Urinary bladder (tissue), 4 donors: Measurements from ENCODE around the gene LYG1. TPM values are rescaled to one million over a fixed set of nuclear protein-coding genes. Genes with fewer than 3 reads are reported as not detected.
"Not testable (repeated sequence)": the region's sequence is repeated elsewhere in the genome, so short reads cannot be mapped to it uniquely, and the experiment has no call there.

Experiments
- DNase-seq: peaks from one replicate; pipeline ENCODE4 v3.0.0-alpha.2; 2015; ENCODE audit errors: extremely low spot score
- H3K27ac ChIP-seq: one replicate; pipeline ENCODE4 v1.5.1; 2013; ENCODE audit warnings: low read depth, mild to moderate bottlenecking, moderate library complexity
- H3K36me3 ChIP-seq: one replicate; pipeline ENCODE4 v1.6.1; 2013; ENCODE audit warnings: mild to moderate bottlenecking, moderate library complexity; ENCODE audit not compliant: insufficient read depth
- H3K4me1 ChIP-seq: one replicate; pipeline ENCODE4 v1.6.1; 2013; ENCODE audit warnings: mild to moderate bottlenecking, moderate library complexity; ENCODE audit not compliant: insufficient read depth
- H3K4me3 ChIP-seq: one replicate; pipeline ENCODE4 v1.5.1; 2013; ENCODE audit warnings: low read depth, low read length
- WGBS: extraction: QIAGEN DNeasy Blood & Tissue Kit; methylation state at CpG from one replicate; pipeline ENCODE4 v1.1.7; 2013; 5-methylcytosine and 5-hydroxymethylcytosine counted together
- polyA plus RNA-seq: library from polyadenylated mRNA; stranded (reverse); fragments of 200-250 nt; gene quantifications from one replicate; pipeline ENCODE4 v1.2.3, GENCODE V29; 2013
- total RNA-seq: library from RNA; depleted of rRNA; stranded (reverse); fragments of >200 nt; gene quantifications from one replicate; pipeline ENCODE4 v1.2.3, GENCODE V29; 2014
- donor health status: healthy with polysubstance abuse.
- donor health status: healthy.

LYG1 gene
- total and polyA plus RNA-seq, 2 donors: 0.79 to 1.5 TPM

DNA sequence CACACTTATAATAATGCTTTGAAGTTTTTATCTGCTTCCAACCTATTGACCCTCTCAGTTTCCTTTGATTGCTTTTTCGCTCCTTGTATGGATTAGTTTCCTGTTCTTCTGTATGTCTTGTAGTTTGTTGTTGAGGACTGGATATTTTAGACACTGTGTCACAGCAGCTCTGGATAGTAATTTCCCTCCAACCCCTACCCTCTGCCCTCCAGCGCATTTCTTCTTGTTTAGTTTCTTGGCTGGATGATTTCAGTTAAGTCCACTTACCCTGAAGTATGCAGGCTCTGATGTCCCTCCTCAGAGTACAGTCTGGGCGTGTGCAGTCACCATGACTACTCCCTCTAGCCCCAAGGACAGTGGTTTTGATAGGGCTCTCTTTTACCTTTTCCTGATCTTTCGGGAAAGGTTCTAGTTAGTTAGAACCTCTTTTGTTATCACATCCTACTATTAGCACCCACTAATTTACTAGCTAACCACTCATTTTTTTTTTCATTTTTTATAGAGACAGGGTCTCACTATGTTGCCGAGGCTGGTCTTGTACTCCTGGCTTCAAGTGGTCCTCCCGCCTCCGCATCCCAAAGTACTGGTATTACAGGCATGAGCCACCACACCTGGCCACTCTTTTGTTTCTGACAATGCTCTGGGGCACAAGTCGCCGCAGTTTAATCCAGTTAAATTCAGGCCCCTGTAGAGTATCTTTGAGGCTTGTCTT is 16.3 kb upstream of the LYG1 start:
- no peak for DNase-seq
- 97% methylated on average over 9 of the region's 9 CpGs for WGBS
- H3K36me3 ChIP-seq: peaks cover 6% of the 10 kb centered on the region
- no peak overlapping the region for H3K27ac ChIP-seq
- H3K4me3 ChIP-seq: no peak overlapping the region
- no peaks in the 10 kb centered on the region for H3K4me1 ChIP-seq

DNA sequence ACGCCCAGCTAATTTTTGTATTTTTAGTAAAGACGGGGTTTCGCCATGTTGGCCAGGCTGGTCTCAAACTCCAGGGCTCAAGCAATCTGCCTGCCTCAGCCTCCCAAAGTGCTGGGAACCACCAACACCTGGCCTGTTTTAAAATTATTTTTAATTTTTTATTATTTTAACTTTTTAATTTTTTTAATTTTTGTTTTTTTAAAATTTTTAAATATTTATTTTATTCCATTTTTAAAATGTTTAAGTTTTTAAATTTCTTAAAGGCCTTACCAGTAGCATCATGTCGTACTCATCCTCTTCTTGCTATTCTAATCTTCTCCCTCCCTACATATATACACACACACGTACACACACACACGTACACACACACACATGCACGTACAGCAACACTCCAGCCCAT is 1.4 kb downstream of the LYG1 start:
- Histone ChIP-seq H3K4me1 (no peaks in the 10 kb centered on the region), H3K36me3 (no peaks in the 10 kb centered on the region), H3K4me3 (no peak overlapping the region), H3K27ac (no peak overlapping the region)
- WGBS: 94% methylated on average over 7 of the region's 7 CpGs
- no peak for DNase-seq

DNA sequence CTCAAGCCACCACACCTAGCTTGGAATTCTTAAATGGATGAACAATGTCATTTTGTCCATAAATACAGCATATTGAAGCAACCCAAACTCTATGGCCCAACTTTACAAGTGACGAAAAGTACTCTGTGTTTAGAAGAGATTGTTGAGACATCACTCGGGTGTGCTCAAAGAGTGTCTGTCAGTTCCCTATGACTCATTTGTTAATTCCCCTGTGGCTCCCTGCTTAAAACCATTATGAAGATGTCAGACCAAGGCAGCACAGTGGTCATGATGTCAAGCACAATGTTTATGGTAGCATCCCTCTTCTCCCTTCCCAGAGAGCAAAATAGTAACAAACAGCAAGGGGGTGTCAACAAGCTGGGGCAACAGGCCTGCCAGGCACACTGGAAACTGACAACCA is 3.0 kb downstream of the LYG1 start:
- Histone ChIP-seq H3K36me3 (no peaks in the 10 kb centered on the region), H3K4me3 (no peak overlapping the region), H3K4me1 (no peaks in the 10 kb centered on the region), H3K27ac (no peak overlapping the region)
- DNase-seq: no peak
- 93% methylated on average over 2 of the region's 2 CpGs for WGBS

DNA sequence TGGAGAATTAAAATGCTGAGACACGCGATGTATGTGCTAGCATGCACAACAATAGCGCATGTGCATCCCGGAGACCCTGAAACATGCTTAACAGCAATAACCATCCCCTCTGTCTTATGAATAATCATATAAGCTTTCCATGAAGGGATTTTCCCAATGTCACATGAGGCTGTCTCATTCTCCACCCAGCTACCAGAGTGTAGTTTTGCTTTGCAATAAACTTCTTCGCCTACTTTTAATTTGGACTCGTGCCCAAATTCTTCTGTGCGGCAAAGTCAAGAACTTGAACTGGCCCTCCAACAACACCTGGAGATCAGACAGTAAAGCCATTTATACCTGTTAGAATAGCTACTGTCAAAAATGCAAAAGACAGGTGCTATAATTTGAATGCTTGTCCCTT is 15.5 kb downstream of the LYG1 start:
- DNase-seq: no peak
- H3K4me1 ChIP-seq: no peaks in the 10 kb centered on the region
- no peak overlapping the region for H3K4me3 ChIP-seq
- H3K27ac ChIP-seq: no peak overlapping the region
- H3K36me3 ChIP-seq: no peaks in the 10 kb centered on the region
- WGBS: 93% methylated on average over 7 of the region's 7 CpGs

DNA sequence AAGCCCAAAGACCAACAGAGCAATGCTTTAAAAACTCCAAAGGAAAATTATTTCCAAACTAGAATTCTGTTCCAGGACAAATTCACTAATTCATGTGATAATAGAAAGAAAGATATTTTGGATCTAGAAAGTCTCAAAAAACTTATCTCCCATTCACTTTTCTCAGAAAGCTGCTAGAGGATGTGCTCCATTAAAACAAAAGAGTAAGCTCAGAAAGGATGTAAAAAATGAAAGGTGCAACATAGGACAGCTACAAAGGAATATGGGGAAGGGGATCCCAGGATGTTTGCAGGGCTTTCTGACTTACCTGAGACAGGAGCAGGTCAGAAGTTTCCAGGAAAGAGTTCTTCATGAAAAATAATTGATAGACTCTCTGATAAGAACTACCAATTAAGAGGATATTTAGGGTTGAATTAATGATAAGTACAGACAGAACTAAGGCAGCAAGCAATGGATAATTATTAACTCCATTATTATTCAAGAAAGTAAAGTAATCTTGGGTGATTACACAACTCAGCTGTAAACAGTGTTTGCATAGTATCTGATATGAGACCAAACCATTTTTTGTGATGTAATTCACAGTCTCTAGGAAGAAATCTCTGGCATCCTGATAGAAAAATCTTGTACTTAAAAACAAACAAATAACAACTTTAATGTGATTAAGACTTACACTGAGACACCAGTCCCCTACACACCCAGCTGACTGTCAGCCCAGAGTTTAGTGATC is 20.9 kb downstream of the LYG1 start:
- no peak overlapping the region for H3K27ac ChIP-seq
- no peaks in the 10 kb centered on the region for H3K4me1 ChIP-seq
- no peak for DNase-seq
- H3K36me3 ChIP-seq: no peaks in the 10 kb centered on the region
- H3K4me3 ChIP-seq: no peak overlapping the region

DNA sequence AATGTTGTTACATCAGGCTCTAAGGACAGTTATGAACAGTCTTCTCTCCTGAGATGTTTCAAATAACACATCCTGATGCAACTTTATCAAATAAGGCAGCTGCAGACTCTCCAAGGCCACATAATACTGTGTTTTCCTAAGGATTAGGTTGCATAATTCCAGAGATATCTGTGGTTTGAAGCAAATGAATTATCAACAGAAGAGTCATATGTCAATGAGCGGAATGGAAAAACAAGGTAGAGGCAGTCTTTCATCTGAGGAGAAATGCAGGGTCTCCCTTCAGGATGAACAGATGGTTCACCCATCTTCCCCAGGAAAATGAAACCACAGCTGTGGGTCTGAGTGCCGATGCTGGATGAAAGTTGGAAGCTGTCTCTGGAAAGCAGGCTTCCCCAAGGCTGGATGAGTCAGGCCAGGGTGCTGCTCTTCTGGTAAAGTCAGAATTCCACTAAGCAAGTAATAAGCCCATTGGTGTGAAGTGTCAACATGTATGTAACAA is 22.2 kb downstream of the LYG1 start:
- no peaks in the 10 kb centered on the region for H3K36me3 ChIP-seq
- no peak for DNase-seq
- 70% methylated on average over 2 of the region's 2 CpGs for WGBS
- no peak overlapping the region for H3K4me3 ChIP-seq
- H3K27ac ChIP-seq: no peak overlapping the region
- no peaks in the 10 kb centered on the region for H3K4me1 ChIP-seq

DNA sequence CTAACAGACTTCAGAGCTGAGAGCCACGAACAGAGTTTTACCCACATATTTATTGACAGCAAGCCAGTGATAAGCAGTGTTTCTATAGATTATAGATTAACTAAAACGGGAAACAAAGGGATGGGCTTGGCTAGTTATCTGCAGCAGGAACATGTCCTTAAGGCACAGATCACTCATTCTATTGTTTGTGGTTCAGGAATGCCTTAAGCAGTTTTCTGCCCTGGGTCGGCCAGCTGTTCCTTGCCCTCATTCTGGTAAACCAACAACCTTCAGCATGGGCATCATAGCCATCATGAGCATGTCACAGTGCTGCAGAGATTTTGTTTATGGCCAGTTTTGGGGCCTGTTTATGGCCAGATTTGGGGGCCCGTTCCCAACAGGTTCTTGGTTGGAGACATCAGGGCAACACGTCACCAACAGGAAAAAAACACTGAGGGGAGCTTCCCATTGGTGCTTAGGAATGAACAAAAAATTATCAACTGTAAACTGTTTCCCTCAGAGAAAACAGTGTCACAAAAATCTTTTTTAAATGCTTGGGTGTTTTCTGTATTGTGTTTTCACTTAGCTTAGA is 22.7 kb downstream of the LYG1 start:
- 84% methylated on average over 5 of the region's 5 CpGs for WGBS
- H3K4me3 ChIP-seq, H3K27ac ChIP-seq, H3K4me1 ChIP-seq, H3K36me3 ChIP-seq, DNase-seq: not testable (repeated sequence)

DNA sequence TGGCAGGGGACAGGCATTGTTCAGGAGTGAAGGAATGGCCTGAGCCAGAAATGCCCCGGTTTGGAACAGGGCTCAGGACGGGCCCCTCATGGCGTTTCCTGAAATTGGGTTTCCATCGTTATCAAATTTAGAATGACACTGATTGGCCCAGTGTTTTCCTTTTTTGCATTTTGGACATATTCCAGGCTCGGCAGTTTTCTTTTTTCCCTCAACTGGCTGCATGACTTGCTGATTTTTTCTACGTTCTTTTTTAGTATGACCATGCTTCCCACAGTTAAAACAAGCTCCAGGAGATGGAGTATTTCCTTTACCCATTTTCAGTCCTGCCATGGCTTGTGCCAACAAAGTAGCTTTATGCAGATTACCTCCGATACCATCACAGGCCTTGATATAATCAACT is 25.1 kb downstream of the LYG1 start:
- H3K4me3 ChIP-seq: no peak overlapping the region
- no peaks in the 10 kb centered on the region for H3K36me3 ChIP-seq
- DNase-seq: no peak
- WGBS: 66% methylated on average over 7 of the region's 7 CpGs
- no peaks in the 10 kb centered on the region for H3K4me1 ChIP-seq
- H3K27ac ChIP-seq: no peak overlapping the region

DNA sequence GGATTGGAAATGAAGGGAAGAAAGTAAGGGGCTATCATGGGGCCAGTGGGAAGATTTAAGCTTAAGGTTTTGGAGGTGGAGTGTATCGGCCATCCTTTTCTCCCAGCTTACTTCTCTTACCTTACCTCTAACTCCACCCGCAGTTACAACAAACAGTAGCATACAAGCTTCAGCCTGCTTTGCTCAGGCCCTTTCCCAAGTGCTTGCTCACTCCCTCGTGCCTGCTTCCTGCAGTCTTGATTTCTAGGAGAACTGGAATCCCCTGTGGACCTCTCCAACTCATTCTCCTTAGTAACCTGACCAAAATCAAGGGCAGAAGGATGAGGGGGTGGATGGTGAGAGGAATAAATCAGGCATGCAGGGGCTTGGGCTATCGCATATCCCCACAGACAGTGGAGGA is 39.8 kb downstream of the LYG1 start:
- no peak overlapping the region for H3K4me3 ChIP-seq
- H3K4me1 ChIP-seq: no peaks in the 10 kb centered on the region
- no peak overlapping the region for H3K27ac ChIP-seq
- H3K36me3 ChIP-seq: no peaks in the 10 kb centered on the region
- no peak for DNase-seq
- 78% methylated on average over 4 of the region's 4 CpGs for WGBS

DNA sequence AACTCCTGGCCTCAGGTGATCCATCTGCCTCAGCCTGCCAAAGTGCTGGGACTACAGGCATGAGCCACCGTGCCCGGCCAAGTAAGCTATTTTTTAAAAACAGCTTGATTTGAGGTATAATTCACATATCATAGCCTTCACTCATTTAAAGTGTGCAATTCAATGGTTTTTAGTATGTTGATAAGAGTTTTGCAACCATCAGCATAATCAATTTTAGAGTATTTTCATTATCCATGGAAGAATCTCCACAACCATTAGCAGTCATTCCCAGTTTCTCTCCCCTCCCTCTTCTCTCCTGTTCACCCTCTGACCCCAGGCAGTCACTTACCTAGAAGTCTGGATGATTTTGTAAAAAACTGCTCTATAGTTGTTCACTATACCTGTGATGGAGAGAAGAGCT is 40.8 kb downstream of the LYG1 start:
- Histone ChIP-seq H3K27ac (no peak overlapping the region), H3K4me1 (no peaks in the 10 kb centered on the region), H3K36me3 (no peaks in the 10 kb centered on the region), H3K4me3 (no peak overlapping the region)
- WGBS: 97% methylated on average over 2 of the region's 2 CpGs
- no peak for DNase-seq

DNA sequence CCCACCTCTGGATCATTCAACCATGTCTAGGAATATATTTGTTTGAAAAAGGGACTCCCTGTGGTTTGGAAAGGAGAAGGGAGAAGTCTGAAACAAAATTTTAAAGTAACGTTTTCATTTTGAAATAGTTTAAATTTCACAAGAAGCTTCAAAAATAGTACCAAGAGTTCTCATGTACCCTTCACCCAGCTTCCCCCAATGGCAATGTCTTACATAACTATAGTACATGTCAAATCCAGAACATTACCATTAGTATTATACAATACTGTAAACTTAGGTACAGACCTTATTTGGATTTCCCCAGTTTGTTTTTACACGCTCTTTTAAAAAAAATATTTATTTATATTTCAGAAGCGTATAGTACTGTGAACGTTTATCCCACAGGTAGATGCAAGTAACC is 41.5 kb downstream of the LYG1 start:
- Histone ChIP-seq H3K36me3 (no peaks in the 10 kb centered on the region), H3K27ac (no peak overlapping the region), H3K4me1 (no peaks in the 10 kb centered on the region), H3K4me3 (no peak overlapping the region)
- WGBS: 95% methylated on average over 4 of the region's 4 CpGs
- no peak for DNase-seq

DNA sequence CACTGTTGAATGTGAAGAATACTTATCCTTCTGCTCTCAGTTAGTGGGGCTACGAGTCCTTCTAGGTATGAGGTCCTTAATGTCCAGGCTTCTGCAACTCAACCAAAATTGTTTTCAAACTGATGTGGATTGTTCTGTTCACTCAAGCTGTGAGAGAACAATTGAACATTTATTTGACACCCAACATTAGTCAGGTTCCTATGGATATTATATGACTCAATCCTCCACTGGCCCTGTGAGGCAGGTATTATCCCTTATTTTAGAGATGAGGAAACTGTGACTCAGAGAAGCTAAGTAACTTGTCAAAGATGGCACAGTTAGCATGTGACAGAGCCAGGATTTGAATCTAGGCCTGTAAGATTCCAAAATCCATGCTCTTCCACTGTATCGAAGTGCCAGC is 44.3 kb downstream of the LYG1 start:
- DNase-seq: no peak

DNA sequence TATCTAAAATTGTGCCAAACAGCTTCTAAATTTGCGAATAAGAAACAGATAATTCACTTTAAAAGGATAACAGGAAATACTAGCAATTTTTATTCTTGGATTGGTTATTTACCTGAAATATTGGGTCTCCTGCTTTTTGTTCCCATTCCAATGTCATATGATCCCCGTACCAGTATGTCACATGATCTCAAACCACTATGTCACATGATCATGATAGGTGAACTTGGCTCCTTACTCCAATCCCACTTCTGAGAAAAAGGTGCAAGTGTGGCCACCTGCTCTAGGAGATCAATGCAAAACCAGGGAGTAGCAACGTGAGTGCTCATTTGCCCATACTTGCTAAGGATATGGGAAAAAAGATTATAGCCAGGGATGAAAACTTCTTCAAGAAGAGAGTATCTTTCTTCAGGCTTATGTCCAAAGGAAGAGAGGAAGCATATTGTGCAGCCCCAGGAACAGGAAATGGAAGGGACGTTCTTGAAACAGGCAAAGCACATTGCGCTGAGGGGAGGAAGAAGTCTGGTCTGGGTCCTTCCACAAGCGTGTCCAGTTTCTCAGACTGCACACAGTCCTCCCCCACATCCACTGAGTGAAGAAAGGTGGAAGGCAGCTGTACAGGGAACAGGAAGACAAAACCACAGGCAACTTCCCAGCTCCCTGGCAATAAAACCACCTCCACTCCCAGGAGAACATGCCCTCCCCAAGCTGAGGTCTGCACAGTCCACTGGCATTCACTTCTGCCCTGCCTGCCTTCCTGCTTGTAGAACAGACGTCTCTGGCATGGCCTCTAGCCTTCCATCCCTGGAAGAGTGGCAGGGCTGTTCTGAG is 45.3 kb downstream of the LYG1 start, which contains the start of gene LYG2:
TSS of gene LYG2 (minus strand) at position 176 of the 828 bp plus-strand sequence. CDS start 1,406 bp downstream, outside the sequence.
- H3K4me1 ChIP-seq: no peaks in the 10 kb centered on the region
- WGBS: 80% methylated on average over 7 of the region's 7 CpGs
- no peaks in the 10 kb centered on the region for H3K36me3 ChIP-seq
- H3K27ac ChIP-seq: no peak within 1 kb of the TSS
- no peak within 1 kb of the TSS for H3K4me3 ChIP-seq
- no peak for DNase-seq

More for the DNA sequence above, 44.3 kb downstream of the LYG1 start:
- Histone ChIP-seq H3K27ac (no peak overlapping the region), H3K36me3 (no peaks in the 10 kb centered on the region), H3K4me1 (no peaks in the 10 kb centered on the region), H3K4me3 (no peak overlapping the region)
- WGBS: over 99% methylated on average over 2 of the region's 2 CpGs
